ENCODE measurements around the gene ERG28.
"Not testable (repeated sequence)": the region's sequence is repeated elsewhere in the genome, so short reads cannot be mapped to it uniquely, and the experiment has no call there.

ERG28 gene, protein sequence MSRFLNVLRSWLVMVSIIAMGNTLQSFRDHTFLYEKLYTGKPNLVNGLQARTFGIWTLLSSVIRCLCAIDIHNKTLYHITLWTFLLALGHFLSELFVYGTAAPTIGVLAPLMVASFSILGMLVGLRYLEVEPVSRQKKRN

DNA sequence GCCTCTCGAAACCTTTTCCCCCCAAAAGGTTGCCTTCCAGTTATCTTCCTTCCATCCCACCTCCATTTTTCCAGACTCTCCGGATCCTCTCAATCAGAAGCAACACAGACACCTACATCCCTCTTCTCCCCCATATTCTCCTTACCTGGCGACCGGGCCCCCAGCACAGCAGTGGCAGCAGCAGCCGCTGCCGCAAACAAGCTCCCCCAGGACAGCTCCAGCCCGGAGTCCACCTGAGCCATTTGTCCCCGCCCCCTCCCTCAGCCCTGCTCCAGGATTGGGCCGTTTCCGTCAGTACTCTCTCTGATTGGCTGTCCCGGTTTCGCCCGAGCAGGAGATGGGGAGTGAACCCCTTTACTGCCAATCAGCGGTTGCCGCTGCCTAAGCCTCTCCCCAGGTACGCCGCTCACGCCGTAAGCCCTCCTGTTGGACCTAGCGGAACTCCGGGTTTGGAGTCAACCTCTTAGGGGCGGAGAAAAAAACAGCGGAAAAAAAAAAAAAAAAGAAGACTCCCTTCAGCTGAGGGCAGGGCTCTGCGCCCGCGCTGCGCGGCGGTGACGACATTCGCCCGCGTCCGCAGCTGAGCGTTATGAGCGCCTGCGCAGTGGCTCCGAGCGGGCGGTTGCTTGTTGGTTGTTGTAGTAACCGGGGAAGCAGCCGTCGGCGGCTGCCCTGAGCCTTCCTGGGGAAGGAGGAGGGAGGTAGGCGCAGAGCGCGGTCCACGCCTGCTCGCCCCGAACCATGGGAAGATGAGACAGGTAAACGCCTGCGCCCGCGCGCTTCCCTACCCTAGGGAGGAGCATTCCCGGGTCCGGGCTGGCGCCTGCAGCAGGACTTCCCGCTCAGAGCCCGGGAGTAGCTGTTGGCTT lies at the start of gene ERG28, which contains the start of gene TTLL5:
ERG28 (minus strand) TSS at position 247 of the 869 bp plus-strand sequence. CDS start 3,374 bp downstream, outside the sequence.
TTLL5 (plus strand) TSS at position 617 of the 869 bp plus-strand sequence. CDS start 1,904 bp downstream, outside the sequence.
- peak; percentile 96 to 98 for DNase-seq

DNA sequence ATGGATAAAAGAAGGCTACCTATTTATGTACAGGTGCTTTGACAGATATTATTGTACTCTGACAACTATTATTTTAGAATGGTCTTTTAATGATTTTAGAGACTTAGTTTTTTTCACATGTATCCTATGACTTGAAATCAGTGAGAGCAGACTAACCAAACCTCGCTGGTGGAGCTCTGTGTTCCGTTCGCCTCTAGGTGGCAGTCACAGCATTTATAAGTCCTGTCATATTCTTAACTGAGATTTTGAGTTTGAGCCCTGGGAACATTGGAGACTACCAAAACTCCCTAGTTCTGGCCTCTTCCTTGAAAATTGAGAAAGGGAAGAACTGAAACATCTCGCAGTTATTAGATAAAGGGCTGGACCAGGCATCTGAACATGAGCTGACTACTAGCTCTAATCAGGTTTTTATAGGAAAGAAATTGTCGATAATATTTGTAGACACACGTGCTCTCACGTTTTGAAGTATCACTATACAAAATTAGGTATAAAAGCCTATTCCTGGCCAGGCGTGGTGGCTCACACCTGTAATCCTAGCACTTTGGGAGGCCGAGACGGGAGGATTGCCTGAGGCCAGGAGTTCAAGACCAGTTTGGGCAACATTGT lies 48.6 kb upstream of the ERG28 start:
- DNase-seq: peak; percentile 89 to 93

DNA sequence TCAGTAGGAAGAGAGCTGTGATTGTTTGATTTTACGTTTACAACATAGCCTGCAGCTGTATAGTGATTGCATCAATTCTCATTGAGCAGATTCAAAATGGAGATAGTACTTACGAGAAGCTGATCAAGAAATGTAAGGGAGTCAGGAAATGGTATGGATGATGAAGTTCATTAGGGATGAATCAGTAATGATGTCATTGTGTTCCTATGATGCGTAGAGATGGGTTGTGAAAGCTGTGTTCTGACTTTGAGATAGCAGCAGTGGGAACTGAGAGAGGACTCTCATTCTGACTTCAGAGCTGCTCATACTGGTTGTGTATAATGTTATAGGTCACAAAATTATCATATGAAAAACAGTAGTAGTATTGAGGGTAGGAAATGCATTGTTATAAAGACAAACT lies 44.3 kb upstream of the ERG28 start:
- no peak for DNase-seq

DNA sequence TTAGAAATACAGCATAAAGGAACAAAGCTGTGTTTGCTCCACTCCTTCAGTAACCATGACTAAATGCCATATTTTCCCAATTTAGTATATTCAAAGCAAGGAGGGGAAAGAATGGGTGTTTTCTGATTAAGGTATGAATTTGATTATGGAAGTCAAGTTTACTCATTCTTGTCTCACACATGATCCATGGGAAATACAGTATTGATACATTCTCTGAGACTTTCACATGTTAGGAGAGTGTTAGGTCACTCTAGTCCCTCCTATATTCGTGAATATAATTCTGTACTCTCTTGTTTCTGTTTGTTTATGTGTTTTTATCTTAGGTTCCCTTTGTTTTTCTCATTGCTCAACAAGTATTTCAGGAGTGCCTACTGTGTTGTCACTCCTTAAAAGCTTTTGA lies 42.8 kb upstream of the ERG28 start:
- no peak for DNase-seq

DNA sequence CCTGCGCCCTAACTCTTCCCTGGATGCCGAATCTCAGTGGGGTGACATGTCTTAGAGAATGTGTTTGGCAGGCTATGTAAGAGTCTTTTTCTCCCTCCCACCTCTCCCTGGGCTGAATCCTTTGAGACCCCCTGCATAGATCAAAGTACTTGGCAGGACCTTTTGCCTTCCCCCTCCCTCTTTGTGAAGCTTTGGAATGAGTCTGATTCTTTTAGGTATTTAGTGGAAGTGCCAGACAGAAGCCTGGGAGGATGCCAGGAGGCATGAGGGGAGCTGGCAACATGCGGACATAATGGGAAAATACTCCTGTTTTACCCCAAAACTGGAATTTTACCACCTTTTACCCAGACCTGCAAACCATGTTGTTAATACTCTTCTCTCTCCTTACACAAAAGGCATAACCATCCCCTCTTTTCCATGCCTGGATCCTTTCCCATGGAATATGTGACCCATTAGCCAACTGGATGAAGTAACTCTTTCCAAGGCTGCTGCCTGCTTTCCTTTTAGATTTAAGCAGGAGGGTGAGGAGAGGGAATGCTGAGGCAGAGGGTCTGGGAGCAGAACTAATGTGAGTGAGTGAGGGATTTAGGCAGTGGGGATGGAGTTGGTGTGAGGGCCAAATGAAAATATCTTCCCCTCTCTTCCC lies 42.1 kb upstream of the ERG28 start:
- DNase-seq: no peak

DNA sequence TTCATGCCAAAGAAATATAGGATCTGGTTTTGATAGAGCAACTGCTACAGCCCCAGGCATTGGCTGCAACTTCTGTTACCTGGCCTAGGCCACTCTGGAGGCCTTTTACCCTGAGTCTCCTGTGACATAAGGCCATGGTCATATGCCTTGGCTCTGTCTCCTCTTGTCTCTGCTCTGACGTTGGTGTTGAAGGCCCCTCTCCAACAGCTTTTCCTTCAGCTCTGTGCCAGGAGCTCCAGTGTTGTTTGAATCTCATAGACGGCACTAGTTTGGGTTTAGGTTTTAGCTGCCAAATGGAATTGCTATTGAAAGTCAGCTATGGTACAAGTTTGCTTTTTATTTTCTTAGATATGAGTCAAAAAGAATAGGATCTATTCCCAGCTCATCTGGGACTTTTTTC lies 41.4 kb upstream of the ERG28 start:
- no peak for DNase-seq

DNA sequence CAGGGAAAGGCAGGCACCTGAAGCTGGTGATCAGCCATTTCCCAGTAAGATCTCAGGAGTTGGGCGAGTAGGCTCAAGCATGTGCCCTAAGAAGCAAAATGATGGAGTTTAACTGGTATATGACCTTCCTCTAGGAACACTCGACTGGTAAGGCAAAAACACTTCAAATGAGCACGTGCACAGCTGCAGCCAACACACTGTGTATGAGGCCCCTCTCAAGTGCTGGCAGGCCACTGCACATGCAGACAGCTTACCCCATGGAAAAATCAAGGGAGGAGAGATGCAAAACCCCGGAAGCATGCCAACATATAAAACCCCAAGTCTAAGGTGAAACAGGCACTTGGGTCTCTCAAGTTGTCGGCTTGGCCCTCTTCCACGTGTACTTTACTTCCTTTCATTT lies 39.6 kb upstream of the ERG28 start:
- DNase-seq: no peak

DNA sequence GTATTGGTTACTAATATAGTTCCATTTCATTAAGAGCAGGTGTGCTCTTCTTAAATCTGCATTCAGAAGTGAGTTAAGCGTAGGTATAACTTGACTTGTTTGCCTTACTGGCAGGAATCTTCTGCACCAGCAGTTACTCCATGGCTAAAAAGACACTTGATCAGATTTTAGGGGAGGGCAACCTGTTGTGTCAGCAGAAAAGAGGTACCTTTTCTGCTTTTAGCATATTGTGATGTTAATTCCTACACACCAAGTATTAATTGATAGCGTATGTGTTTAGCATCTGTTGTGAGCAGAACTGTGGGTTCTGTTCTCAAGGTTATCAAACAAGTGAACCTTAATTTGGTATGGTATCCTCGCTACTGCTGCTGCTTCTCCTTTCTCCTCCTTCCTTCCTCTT lies 38.7 kb upstream of the ERG28 start:
- DNase-seq: no peak

DNA sequence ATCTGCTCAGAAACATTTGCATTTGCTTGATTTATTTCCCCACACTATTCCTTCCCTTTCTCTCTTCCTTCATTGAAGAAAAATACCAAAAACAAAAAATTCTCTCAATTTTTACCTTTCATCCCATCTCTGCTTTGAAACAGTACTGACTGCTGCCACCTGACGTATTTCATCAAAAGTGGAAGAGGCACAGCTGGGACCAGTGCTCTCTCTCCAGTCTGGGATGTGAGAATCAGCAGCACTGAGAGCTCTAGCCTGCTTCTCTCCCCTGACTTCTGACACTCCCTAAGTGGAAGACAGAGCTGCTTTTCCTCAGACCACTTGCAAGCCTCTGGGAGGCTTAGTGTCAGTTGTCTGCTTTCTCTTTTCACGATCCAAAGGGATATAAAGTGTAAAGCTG lies 37.2 kb upstream of the ERG28 start:
- no peak for DNase-seq

DNA sequence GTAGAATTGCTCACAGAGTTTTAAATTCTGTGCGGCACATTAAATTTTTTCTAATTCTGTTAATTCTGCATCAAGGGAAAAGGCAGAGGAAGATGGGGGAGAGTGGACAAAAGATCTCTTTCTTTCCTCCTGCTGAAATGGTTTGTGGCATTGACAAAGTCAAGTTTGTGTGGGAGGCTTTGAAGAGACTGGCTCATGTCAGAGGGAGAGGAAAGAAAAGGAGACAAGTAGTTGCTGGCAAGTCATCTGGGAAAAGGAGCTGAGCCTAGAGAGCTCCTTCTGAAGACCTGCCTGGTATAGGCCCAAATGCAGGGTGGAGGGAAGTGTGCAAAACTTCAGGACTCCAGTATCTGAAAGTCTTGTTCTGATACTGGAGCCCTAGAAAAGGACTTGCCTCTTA lies 36.7 kb upstream of the ERG28 start:
- no peak for DNase-seq

DNA sequence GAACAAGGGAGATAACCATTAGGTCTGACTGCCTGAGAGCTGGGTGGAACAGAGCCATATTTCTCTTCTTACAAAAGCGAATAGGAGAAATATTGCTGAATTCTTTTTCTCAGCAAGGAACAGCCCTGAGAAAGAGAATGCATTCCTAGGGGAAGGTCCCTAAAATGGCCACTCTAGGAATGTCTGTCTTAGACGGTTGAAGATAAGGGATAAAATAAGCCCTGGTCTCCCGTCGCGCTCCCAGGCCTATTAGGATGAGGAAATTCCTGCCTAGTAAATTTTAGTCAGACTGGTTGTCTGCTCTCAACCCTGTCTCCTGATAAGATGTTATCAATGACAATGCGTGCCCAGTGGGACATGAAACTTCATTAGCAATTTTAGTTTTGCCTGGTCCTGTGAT lies 34.3 kb upstream of the ERG28 start:
- not testable (repeated sequence) for DNase-seq

DNA sequence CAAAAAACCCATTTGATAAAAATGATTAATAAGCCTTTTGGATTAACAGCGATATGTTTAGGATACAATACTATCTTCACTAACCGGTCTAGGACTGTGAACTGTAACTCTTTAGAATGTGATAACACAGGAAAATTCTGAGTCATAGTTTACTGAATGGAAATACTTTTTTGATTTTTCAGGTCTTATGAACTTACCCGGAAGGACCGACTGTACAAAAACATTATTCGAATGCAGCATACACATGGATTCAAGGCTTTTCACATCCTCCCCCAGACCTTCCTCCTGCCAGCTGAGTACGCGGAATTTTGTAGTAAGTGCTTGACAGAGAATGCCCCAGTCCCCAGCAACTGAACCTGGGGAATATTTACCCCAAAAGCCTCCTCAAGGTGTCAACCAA lies 29.3 kb upstream of the ERG28 start:
- DNase-seq: no peak

DNA sequence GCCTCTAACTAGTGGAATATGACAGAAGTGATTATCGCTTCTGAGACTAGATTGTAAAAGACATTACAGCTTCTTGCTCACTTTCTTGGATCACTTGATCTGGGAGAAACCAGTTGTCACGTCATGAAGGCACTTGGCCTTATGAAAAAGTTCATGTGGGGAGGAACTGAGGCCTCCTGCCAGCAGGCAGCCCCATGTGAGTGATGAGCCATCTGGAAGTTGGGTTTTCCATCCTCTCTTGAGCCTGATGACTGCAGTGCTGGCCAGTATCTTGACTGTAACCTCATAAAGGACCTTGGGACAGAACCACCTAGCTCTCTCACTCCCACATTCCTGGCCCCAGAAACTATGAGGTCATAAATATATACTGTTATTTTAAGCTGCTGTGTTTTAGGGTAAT lies 28.3 kb upstream of the ERG28 start:
- DNase-seq: no peak

DNA sequence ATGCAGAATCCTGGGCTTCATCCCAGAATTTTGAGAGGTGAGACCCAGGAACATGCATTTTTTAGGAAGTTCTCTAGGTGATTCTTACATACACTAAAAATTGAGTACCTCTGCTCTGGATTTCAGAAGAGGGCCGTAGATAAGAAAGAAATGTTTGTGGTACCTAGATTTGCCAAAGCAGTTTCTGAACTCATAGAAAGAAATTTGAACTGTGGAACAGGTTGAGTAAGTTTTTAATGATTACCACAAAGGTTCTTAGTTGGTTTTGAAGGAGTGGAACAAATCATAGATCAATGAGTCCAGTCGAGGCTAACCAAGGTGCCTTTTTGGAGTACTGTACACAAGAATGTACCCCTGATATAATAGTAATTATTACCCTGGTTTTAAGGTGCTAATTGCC lies 25.2 kb upstream of the ERG28 start:
- no peak for DNase-seq

DNA sequence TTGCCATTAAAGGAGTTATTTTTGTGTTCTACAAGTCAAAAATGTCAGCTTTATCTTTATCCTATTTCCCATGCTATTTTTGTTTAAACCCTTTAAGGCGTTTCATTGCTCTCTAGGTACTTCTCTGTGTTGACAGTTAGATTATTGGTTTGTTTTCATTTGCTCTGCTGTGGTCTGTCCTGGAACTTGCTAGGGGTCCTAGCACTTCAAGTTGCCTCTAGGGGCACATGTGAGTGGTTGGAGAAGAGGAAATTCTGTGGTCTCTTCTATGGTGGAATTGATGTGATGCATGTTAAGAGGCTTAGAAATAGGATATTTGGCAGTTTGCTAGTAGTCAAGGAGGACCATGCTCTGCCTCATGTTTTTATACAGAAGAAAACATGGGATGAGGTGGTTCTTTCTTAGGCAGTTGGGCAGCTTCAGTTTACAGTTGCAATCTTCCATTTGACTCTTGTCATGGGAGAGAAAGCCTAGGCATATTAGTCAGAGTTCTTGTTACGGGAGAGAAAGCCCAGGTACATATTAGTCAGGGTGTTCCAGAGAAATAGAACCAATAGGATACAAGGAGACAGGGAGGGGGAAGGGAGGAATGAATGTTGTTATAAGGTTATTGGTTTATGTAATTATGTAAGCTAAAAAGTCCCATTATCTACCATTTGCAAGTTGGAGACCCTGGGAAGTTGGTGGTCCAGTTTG lies 14.7 kb upstream of the ERG28 start:
- peak; percentile 35 to 43 for DNase-seq

DNA sequence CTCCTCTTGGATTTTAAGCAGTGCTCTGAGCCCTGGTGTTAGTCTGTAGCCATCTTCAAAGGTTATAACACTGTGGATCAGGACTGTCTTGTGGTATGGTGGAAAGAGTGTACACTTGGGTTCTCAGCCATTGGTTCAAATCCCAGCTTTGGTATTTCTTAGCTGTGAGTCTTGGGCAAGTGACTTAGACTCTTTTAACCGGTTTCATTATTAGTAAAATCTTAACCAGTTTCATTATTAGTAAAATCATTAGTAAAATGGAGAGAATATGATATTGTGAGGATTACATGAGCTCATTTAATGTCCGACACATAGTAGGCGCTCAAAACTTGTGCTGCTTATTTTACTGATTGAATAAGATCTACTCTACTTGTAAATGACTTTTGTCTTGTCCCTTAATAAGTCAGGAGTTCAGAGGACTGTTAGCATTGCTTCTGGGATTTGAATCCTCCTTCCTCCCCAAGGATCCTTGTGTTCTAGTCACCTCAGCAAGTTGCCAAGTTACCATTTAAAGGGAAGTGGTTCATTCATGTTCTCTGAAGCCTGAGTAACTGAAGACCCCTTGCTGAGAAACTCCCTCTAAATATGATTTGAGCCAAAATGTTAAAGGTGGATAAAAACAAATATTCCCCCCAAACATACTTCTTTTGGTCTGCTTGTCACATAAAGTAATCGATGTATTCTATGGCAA lies 12.8 kb upstream of the ERG28 start:
- no peak for DNase-seq

DNA sequence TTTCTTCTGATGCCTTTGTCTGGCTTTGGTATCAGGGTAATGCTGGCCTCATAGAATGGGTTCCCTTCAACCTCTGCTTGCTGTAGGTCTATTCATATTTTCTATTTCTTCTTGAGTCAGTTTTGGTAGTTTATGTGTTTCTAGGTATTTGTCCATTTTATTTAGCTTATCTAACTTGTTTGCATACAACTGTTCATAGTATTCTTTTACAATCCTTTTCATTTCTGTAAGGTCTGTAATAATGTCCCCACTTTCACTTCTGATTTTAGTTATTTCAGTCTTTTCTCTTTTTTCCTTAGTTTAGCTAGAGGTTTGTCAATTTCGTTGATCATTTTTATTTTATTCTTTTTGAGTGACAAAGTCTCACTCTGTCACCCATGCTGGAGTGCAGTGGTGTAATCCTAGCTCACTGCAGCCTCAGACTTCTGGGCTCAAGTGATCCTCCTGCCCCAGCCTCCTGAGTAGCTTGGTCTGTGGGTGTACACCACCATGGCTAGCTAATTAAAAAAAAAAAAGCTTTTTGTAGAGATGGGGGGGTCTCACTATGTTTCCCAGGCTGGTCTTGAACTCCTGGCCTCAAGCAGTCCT lies 12.0 kb upstream of the ERG28 start:
- no peak for DNase-seq

DNA sequence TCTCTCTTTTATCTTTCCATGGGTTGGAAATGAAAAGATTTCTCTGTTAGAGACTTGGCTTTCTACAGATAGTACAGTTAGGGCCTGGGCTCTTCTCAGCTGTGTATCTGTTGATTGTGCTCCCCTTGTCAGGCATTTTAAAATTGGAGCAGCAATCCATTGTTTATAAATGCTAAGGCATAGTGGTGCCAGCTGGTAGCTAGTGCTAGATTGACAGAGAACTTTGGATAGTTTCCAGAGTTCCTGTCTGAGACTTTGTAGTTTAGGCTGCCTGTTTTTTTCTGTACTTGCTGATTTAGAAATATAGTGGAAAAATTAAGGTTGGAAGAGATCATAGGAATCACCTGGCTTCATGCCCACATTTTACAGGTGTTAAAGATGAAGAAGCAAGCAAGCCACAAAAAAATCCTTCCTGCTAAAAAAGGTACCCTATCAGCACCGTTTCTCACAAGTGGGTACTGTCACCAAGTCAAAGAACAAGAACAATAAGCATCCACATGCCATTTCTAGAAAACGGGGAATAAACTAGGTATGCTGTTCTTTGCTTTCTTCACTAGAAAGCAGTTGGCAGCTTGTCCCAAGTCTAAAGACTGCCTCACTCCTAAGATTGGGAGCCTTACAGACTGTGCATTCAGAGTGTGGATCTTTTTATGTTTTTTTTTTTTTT lies 6.6 kb upstream of the ERG28 start:
- DNase-seq: no peak

DNA sequence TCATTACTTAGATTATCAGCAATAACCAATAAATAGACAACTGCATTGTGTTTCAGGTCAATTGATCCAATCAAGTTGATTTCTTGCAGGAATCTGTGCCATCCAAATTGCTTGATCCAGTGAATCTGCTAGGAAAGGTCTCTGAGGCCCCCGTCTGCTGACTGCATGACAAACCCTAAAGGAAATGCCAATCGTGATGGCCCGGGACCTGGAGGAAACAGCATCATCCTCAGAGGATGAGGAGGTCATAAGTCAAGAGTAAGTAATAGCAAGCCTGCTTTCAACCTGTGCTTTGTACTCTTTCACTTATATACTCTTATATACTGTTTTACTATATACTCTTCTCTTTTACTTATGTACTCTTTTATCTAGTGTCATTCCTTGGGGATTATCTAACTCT lies 2.3 kb upstream of the ERG28 start:
- DNase-seq: no peak

DNA sequence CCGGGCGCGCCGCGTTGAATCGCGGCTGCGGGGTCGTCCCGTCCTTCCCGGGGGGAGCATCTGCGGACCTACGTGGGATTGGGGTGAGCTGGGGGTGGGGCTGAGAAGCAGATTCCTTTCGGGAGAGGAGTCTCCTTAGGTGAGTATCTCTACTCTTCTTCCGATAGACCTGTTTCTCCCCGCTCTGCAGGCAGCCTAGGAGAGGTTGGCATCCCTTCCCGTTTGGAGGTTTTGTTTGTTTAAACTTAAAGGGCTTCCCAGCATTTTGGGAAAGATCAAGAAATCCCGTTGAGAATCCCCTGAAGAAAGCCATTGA lies 781 bp upstream of the ERG28 start:
- DNase-seq: peak in 1 of 2 experiments; percentile 36

DNA sequence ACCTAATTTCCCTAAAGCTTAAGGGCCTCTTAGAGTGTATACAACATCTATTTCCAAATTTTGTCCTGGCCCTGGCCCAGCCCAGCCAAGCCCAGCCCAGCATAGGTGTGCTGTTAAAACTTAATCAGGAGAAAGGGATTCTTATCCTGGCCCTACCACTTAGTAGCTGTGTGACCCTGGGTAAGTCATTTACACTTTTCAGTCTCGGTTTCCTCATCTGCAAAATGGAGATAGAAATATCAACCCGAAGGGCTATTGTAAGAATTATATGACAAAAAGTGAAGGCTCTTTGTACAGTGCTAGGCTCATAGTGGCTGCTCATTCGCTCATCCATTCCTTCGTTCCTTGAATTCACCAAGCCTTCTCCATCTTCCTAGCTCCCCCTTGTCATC lies 442 bp downstream of the ERG28 start:
- DNase-seq: no peak

DNA sequence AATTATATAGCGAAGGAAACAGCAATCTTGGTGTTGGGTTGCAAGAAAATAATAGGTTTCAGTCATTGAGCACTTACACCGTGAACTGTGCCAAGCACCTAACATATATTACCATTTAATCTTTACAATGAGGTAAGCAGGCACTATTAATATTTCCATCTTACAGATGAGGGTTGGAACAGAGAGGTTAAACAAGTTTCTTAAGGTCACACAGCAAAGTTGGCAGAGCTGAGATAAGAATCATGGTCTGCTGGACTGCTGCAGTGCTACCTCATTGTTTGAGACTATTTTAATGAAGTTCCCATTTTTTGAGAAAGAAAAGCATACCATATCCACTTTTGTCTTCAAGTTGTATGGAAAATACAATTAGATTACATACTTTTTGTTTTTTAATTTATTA lies 1.7 kb downstream of the ERG28 start:
- no peak for DNase-seq

Data from Kasumi-1 (cell line).